Activated naive CD4-positive, alpha-beta T cell treated with anti-CD3 and anti-CD28 coated beads, Interleukin-2, amount 50 U/mL, for 24 hours (primary cell): ENCODE results near the gene POLA1.
"Not testable (repeated sequence)": the region's sequence is repeated elsewhere in the genome, so short reads cannot be mapped to it uniquely, and the experiment has no call there.

Experiments used
- H3K27ac Mint-ChIP-seq: one replicate; pipeline ENCODE4 v1.8.0; 2021; ENCODE audit warnings: mild to moderate bottlenecking, mixed read lengths
- H3K27me3 Mint-ChIP-seq: one replicate; pipeline ENCODE4 v1.8.0; 2021; ENCODE audit warnings: mixed read lengths
- H3K36me3 Mint-ChIP-seq: one replicate; pipeline ENCODE4 v1.8.0; 2021; ENCODE audit warnings: mixed read lengths
- H3K4me1 Mint-ChIP-seq: one replicate; pipeline ENCODE4 v1.8.0; 2021; ENCODE audit warnings: mixed read lengths
- H3K4me3 Mint-ChIP-seq: one replicate; pipeline ENCODE4 v1.8.0; 2021; ENCODE audit warnings: mild to moderate bottlenecking, mixed read lengths
- H3K9me3 Mint-ChIP-seq: one replicate; pipeline ENCODE4 v1.8.0; 2021; ENCODE audit warnings: mixed read lengths

POLA1 gene

GRCh38 chrX:24819807-24820206, 126.1 kb downstream of the POLA1 start:
- peaks cover 13% of the 10 kb centered on the region for H3K36me3 Mint-ChIP-seq
- H3K27me3 Mint-ChIP-seq, H3K9me3 Mint-ChIP-seq, H3K4me3 Mint-ChIP-seq, H3K4me1 Mint-ChIP-seq, H3K27ac Mint-ChIP-seq: not testable (repeated sequence)

GRCh38 chrX:24828147-24828546, 134.4 kb downstream of the POLA1 start:
- no peaks in the 10 kb centered on the region for H3K9me3 Mint-ChIP-seq
- H3K4me3 Mint-ChIP-seq = no peak overlapping the region
- H3K4me1 Mint-ChIP-seq = no peaks in the 10 kb centered on the region
- H3K27ac Mint-ChIP-seq = no peak overlapping the region
- no peaks in the 10 kb centered on the region for H3K27me3 Mint-ChIP-seq
- peaks cover 10% of the 10 kb centered on the region for H3K36me3 Mint-ChIP-seq

GRCh38 chrX:24828600-24828999, 134.9 kb downstream of the POLA1 start:
- Mint-ChIP-seq H3K36me3 (peaks cover 10% of the 10 kb centered on the region), H3K4me3 (no peak overlapping the region), H3K27me3 (no peaks in the 10 kb centered on the region), H3K4me1 (no peaks in the 10 kb centered on the region), H3K9me3 (no peaks in the 10 kb centered on the region), H3K27ac (no peak overlapping the region)

- Mint-ChIP-seq H3K36me3 (peaks cover 1% of the 10 kb centered on the region), H3K27ac (no peak overlapping the region), H3K4me3 (no peak overlapping the region), H3K27me3 (no peaks in the 10 kb centered on the region), H3K4me1 (no peaks in the 10 kb centered on the region), H3K9me3 (no peaks in the 10 kb centered on the region)
Measured at GRCh38 chrX:24833695-24834094, 140.0 kb downstream of the POLA1 start.

- H3K36me3 Mint-ChIP-seq = no peaks in the 10 kb centered on the region
- no peak overlapping the region for H3K27ac Mint-ChIP-seq
- no peaks in the 10 kb centered on the region for H3K4me1 Mint-ChIP-seq
- no peaks in the 10 kb centered on the region for H3K27me3 Mint-ChIP-seq
- H3K4me3 Mint-ChIP-seq = no peak overlapping the region
- no peaks in the 10 kb centered on the region for H3K9me3 Mint-ChIP-seq
Measured at GRCh38 chrX:24837966-24838365, 144.2 kb downstream of the POLA1 start.

GRCh38 chrX:24838629-24839028, 144.9 kb downstream of the POLA1 start:
- no peaks in the 10 kb centered on the region for H3K27me3 Mint-ChIP-seq
- no peaks in the 10 kb centered on the region for H3K36me3 Mint-ChIP-seq
- no peaks in the 10 kb centered on the region for H3K4me1 Mint-ChIP-seq

GRCh38 chrX:24839331-24839730, 145.6 kb downstream of the POLA1 start:
- Mint-ChIP-seq H3K4me3 (no peak overlapping the region), H3K27ac (no peak overlapping the region), H3K36me3 (no peaks in the 10 kb centered on the region), H3K4me1 (no peaks in the 10 kb centered on the region), H3K27me3 (no peaks in the 10 kb centered on the region), H3K9me3 (no peaks in the 10 kb centered on the region)

More at GRCh38 chrX:24838629-24839028, 144.9 kb downstream of the POLA1 start:
- Mint-ChIP-seq H3K27ac (no peak overlapping the region), H3K4me3 (no peak overlapping the region), H3K9me3 (no peaks in the 10 kb centered on the region)

GRCh38 chrX:24842486-24842885, 148.8 kb downstream of the POLA1 start:
- H3K27me3 Mint-ChIP-seq = no peaks in the 10 kb centered on the region
- H3K4me1 Mint-ChIP-seq = no peaks in the 10 kb centered on the region
- H3K4me3 Mint-ChIP-seq = no peak overlapping the region
- no peaks in the 10 kb centered on the region for H3K9me3 Mint-ChIP-seq
- H3K36me3 Mint-ChIP-seq = peaks cover 4% of the 10 kb centered on the region
- no peak overlapping the region for H3K27ac Mint-ChIP-seq

- Mint-ChIP-seq H3K27me3 (no peaks in the 10 kb centered on the region), H3K9me3 (no peaks in the 10 kb centered on the region), H3K27ac (no peak overlapping the region), H3K4me3 (no peak overlapping the region), H3K4me1 (no peaks in the 10 kb centered on the region), H3K36me3 (peaks cover 4% of the 10 kb centered on the region)
Measured at GRCh38 chrX:24846550-24847150, 152.9 kb downstream of the POLA1 start.

- Mint-ChIP-seq H3K9me3 (no peaks in the 10 kb centered on the region), H3K4me3 (no peak overlapping the region), H3K4me1 (no peaks in the 10 kb centered on the region), H3K27me3 (no peaks in the 10 kb centered on the region), H3K27ac (no peak overlapping the region), H3K36me3 (peaks cover 3% of the 10 kb centered on the region)
Measured at GRCh38 chrX:24851289-24851688, 157.6 kb downstream of the POLA1 start.

- Mint-ChIP-seq H3K36me3 (peaks cover 3% of the 10 kb centered on the region), H3K4me1 (no peaks in the 10 kb centered on the region), H3K4me3 (no peak overlapping the region), H3K9me3 (no peaks in the 10 kb centered on the region), H3K27ac (no peak overlapping the region), H3K27me3 (no peaks in the 10 kb centered on the region)
Measured at GRCh38 chrX:24851780-24852179, 158.1 kb downstream of the POLA1 start.

- Mint-ChIP-seq H3K36me3 (peaks cover 10% of the 10 kb centered on the region), H3K4me3 (no peak overlapping the region), H3K27ac (no peak overlapping the region), H3K9me3 (no peaks in the 10 kb centered on the region), H3K27me3 (no peaks in the 10 kb centered on the region), H3K4me1 (no peaks in the 10 kb centered on the region)
Measured at GRCh38 chrX:24858004-24858746, 164.5 kb downstream of the POLA1 start.

- H3K27me3 Mint-ChIP-seq = no peaks in the 10 kb centered on the region
- H3K4me3 Mint-ChIP-seq = no peak overlapping the region
- H3K27ac Mint-ChIP-seq = no peak overlapping the region
- H3K4me1 Mint-ChIP-seq = no peaks in the 10 kb centered on the region
- H3K9me3 Mint-ChIP-seq = no peaks in the 10 kb centered on the region
- H3K36me3 Mint-ChIP-seq = peaks cover 10% of the 10 kb centered on the region
Measured at GRCh38 chrX:24859211-24859841, 165.6 kb downstream of the POLA1 start.

- Mint-ChIP-seq H3K27me3 (no peaks in the 10 kb centered on the region), H3K4me3 (no peak overlapping the region), H3K27ac (no peak overlapping the region), H3K4me1 (no peaks in the 10 kb centered on the region), H3K36me3 (peaks cover 10% of the 10 kb centered on the region), H3K9me3 (no peaks in the 10 kb centered on the region)
Measured at GRCh38 chrX:24860140-24860539, 166.4 kb downstream of the POLA1 start.

- H3K27ac Mint-ChIP-seq = no peak overlapping the region
- H3K9me3 Mint-ChIP-seq = no peaks in the 10 kb centered on the region
- H3K4me1 Mint-ChIP-seq = no peaks in the 10 kb centered on the region
- no peaks in the 10 kb centered on the region for H3K27me3 Mint-ChIP-seq
- no peak overlapping the region for H3K4me3 Mint-ChIP-seq
- H3K36me3 Mint-ChIP-seq = peaks cover 10% of the 10 kb centered on the region
Measured at GRCh38 chrX:24862343-24862742, 168.6 kb downstream of the POLA1 start.

- peaks cover 13% of the 10 kb centered on the region for H3K36me3 Mint-ChIP-seq
- H3K27me3 Mint-ChIP-seq, H3K27ac Mint-ChIP-seq, H3K4me1 Mint-ChIP-seq, H3K4me3 Mint-ChIP-seq, H3K9me3 Mint-ChIP-seq: not testable (repeated sequence)
Measured at GRCh38 chrX:24863779-24864178, 170.1 kb downstream of the POLA1 start.
